Measurements from ENCODE around the gene BMPR2.
"Not testable (repeated sequence)": the region's sequence is repeated elsewhere in the genome, so short reads cannot be mapped to it uniquely, and the experiment has no call there.

BMPR2 gene

DNA sequence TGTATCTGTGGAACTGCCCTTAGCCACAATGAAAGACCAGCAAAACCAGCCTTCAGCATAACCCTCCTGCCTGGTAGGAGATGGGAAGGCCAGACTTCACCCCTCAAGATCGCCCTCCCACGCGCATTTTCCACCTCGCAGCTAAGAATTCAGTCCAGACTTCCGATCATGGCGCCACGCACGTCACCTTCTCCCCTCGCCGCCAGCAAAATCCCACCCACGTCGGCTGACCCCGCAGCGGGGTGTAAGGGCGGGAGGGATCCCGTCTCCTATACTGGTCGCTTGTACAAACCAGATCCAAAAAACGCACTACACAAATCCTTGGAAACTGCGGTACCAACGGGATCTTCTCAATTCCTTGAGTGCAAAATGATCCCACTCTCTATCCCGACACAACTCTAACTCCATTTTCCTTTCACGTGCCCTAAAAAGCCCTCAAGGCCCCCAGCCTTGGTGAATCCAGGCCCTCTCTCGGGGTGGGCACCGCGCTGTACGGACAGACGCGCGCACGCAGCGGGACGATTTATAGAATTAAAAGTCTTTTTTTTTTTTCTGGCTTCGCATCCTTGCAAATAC, 1.0 kb upstream of the BMPR2 start:
- TF ChIP-seq CTCF (IDR thresholded peaks at IDR 0.05; ENCODE audit: low read depth, low read length): no peak
- no peak for DNase-seq (ENCODE audit: extremely low read depth, low read depth)

DNA sequence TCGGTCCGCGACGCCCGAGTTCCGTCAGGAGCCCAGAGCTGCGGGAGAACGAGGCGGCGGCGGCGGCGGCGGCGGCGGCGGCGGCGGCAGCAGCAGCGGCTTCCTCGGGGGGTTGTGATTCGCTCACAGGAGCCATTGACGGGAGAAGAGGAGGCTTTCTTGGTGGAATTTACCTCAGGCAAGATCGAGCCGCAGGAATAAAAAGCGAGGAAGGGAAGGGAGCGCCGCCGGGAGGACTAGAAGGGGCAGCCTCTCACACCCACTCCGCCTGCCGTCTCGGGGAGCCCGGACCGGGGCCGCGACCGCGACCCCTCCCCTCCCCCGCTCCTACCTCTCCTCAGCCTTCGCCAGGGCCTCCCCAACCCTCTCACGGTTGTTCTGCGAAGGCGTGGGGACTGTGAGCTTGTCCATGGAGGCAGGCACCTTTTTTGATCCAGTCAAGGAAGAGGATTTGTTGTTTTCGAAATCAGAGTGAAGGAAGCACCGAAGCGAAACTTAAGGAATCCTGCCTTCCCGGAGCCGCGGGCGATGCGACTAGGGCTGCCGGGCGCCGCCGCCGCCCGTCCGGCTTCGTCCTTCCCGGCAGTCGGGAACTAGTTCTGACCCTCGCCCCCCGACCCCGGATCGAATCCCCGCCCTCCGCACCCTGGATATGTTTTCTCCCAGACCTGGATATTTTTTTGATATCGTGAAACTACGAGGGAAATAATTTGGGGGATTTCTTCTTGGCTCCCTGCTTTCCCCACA, 506 bp downstream of the BMPR2 start:
- TF ChIP-seq CTCF (IDR thresholded peaks at IDR 0.05; ENCODE audit: low read depth, low read length): no peak
- DNase-seq (ENCODE audit: extremely low read depth, low read depth): no peak

- no peak for DNase-seq (ENCODE audit: extremely low read depth, low read depth)
- TF ChIP-seq CTCF (IDR thresholded peaks at IDR 0.05; ENCODE audit: low read depth, low read length): no peak
Observed at GRCh38 chr2:202377207-202377761, 1.2 kb downstream of the BMPR2 start.

GRCh38 chr2:202378001-202378400, 1.9 kb downstream of the BMPR2 start:
- no peak for DNase-seq (ENCODE audit: extremely low read depth, low read depth)
- no peak for TF ChIP-seq CTCF (IDR thresholded peaks at IDR 0.05; ENCODE audit: low read depth, low read length)

- no peak for TF ChIP-seq CTCF (IDR thresholded peaks at IDR 0.05; ENCODE audit: low read depth, low read length)
- no peak for DNase-seq (ENCODE audit: extremely low read depth, low read depth)
Observed at GRCh38 chr2:202378662-202379358, 2.7 kb downstream of the BMPR2 start.

- no peak for DNase-seq (ENCODE audit: extremely low read depth, low read depth)
- no peak for TF ChIP-seq CTCF (IDR thresholded peaks at IDR 0.05; ENCODE audit: low read depth, low read length)
Observed at GRCh38 chr2:202382684-202383083, 6.6 kb downstream of the BMPR2 start.

GRCh38 chr2:202386495-202386894, 10.4 kb downstream of the BMPR2 start:
- DNase-seq (ENCODE audit: extremely low read depth, low read depth): not testable (repeated sequence)

All from AG09319 (cell line).